T47D (cell line): ENCODE results near the gene TMPRSS7.
"Not testable (repeated sequence)": the region's sequence is repeated elsewhere in the genome, so short reads cannot be mapped to it uniquely, and the experiment has no call there.

Experiments used
- DNase-seq, 2 experiments: peaks; one replicate each; pipeline versions ENCODE4 v3.0.0 to v3.0.0-alpha.2; 2011 to 2012; ENCODE audit warnings: low read depth in 1 of 2, low spot score in 1 of 2
- JUND ChIP-seq: IDR thresholded peaks from 2 replicates; pipeline ENCODE4 v1.6.1; 2012; ENCODE audit warnings: low read depth
- in situ Hi-C: cut with HindIII; loops from 2 replicates; pipeline ENCODE4 v1.10.0; 2016; ENCODE audit warnings: low sequenced_read_pairs, low pct_unique_long_range_greater_than_20kb

The TMPRSS7 gene

GRCh38 chr3:112047264-112047663 is 12.7 kb downstream of the TMPRSS7 start:
- in situ Hi-C loops, result no loop called here
- DNase-seq, result no peak
- no peak for TF ChIP-seq JUND

- no peak for DNase-seq
- in situ Hi-C loops, result no loop called here
- TF ChIP-seq JUND, result no peak
Measured at GRCh38 chr3:112048911-112049310, 14.4 kb downstream of the TMPRSS7 start.

GRCh38 chr3:112053229-112053628 is 18.7 kb downstream of the TMPRSS7 start:
- no peak for DNase-seq
- in situ Hi-C loops, result no loop called here
- no peak for TF ChIP-seq JUND

- TF ChIP-seq JUND, result no peak
- peak in 1 of 2 experiments; percentile 30 for DNase-seq
- in situ Hi-C loops, result no loop called here
Measured at GRCh38 chr3:112056451-112056929, 22.0 kb downstream of the TMPRSS7 start.

GRCh38 chr3:112059497-112059896 is 25.0 kb downstream of the TMPRSS7 start:
- TF ChIP-seq JUND, result no peak
- DNase-seq, result peak in 1 of 2 experiments; percentile 28
- in situ Hi-C loops, result no loop called here

- in situ Hi-C loops, result no loop called here
Measured at GRCh38 chr3:112061152-112061551, 26.6 kb downstream of the TMPRSS7 start.

GRCh38 chr3:112072387-112073060 is 38.0 kb downstream of the TMPRSS7 start:
- in situ Hi-C loops, DNase-seq: not testable (repeated sequence)

More at GRCh38 chr3:112061152-112061551, 26.6 kb downstream of the TMPRSS7 start:
- TF ChIP-seq JUND, result no peak
- no peak for DNase-seq

- TF ChIP-seq JUND, result no peak
- in situ Hi-C loops, result no loop called here
- no peak for DNase-seq
Measured at GRCh38 chr3:112074006-112074405, 39.5 kb downstream of the TMPRSS7 start.

GRCh38 chr3:112074616-112075497 is 40.3 kb downstream of the TMPRSS7 start:
- in situ Hi-C loops, result no loop called here
- TF ChIP-seq JUND, result no peak
- peak in 1 of 2 experiments; percentile 45 for DNase-seq

- no peak for DNase-seq
- TF ChIP-seq JUND, result no peak
- in situ Hi-C loops, result no loop called here
Measured at GRCh38 chr3:112078125-112079083, 43.9 kb downstream of the TMPRSS7 start.

GRCh38 chr3:112083239-112083638 is 48.7 kb downstream of the TMPRSS7 start:
- no peak for DNase-seq
- TF ChIP-seq JUND, result no peak
- in situ Hi-C loops, result no loop called here
